ENCODE results near the gene ECE1.
"Not testable (repeated sequence)": the region's sequence is repeated elsewhere in the genome, so short reads cannot be mapped to it uniquely, and the experiment has no call there.

The ECE1 gene

DNA sequence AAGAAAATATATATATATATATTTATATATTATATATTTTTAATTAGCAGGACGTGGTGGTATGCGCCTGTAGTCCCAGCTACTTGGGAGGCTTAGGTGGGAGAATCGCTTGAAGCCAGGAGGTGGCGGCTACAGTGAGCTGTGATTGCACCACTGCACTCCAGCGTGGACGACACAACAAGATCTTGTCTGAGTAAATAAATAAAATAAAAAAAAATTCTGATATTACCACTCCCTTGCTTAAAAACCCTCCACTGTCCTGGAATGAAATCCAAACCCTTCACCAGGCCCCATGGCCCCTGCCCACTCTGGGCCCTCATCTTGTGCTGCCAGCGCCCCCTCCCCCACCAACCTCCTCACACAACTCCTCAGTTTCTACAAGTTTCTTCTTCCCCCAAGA lies 1.7 kb upstream of the ECE1 start:
- DNase-seq (ENCODE audit: low spot score) = no peak

GRCh38 chr1:21291184-21291583 lies 921 bp upstream of the ECE1 start:
- no peak for DNase-seq (ENCODE audit: low spot score)

DNA sequence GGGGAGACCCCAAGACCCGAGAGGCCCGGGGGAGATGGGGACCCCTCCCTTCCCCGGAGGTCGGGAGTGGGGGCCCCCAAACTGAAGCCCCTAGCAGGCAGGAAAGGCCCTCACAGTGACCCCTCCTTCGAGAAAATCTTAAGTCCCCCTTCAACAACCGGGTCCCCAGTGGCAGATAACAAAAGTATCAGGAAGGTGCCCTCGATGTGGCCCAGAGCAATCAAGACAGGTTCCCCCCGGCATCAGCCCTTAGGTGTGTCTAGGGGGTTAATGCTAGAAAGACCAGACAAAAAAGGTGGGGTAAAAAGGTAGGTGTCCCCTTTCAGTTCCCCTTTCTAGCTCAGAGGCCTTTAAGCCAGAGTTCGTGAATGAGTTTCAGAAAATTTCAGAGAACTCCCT lies 282 bp upstream of the ECE1 start:
- DNase-seq (ENCODE audit: low spot score) = no peak

DNA sequence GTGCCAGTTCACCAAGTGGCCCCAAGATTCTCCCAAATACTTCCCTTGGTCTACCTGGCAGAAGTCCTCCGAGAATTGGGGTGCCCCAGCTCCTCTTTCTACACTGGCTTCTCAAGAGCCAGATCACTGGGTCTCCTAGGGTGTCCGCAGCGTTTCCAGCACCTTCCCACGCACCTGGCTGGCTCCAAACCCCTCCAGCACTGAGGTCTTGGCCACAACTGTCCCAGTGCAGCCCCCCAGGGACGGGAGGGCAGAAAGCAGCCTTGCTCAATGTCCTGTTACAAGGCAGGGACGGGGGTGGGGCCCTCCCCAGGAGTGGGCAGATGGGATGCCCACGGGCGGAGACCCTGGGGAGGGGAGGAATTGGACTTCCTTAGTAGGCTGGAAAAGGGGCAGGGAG lies 1.1 kb downstream of the ECE1 start:
- no peak for DNase-seq (ENCODE audit: low spot score)

GRCh38 chr1:21287905-21288514 lies 2.3 kb downstream of the ECE1 start:
- DNase-seq (ENCODE audit: low spot score) = no peak

GRCh38 chr1:21285386-21285785 lies 4.9 kb downstream of the ECE1 start:
- DNase-seq (ENCODE audit: low spot score) = not testable (repeated sequence)

DNA sequence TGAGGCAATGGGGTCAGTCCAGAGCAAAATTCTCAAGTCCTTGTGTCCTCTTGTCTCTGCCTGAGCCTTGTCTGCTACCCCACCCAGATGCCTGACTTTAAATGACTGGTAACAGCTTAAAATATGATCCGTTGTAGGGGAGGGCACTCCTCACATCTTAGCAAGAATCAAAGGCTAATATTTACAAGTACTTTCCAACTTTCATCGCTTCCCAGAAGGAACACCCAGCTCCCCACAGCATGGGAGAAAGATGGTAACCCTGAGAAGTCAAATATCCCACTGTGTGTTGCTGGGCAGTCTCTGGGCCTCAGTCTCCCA lies 5.2 kb downstream of the ECE1 start:
- no peak for DNase-seq (ENCODE audit: low spot score)

- DNase-seq (ENCODE audit: low spot score) = no peak
Measured at GRCh38 chr1:21284206-21285054, 5.8 kb downstream of the ECE1 start.

GRCh38 chr1:21283524-21283923 lies 6.7 kb downstream of the ECE1 start:
- DNase-seq (ENCODE audit: low spot score) = no peak

GRCh38 chr1:21282020-21282419 lies 8.2 kb downstream of the ECE1 start:
- DNase-seq (ENCODE audit: low spot score) = not testable (repeated sequence)

- DNase-seq (ENCODE audit: low spot score) = no peak
Measured at GRCh38 chr1:21280482-21280881, 9.8 kb downstream of the ECE1 start.

GRCh38 chr1:21280011-21280471 lies 10.2 kb downstream of the ECE1 start:
- no peak for DNase-seq (ENCODE audit: low spot score)

DNA sequence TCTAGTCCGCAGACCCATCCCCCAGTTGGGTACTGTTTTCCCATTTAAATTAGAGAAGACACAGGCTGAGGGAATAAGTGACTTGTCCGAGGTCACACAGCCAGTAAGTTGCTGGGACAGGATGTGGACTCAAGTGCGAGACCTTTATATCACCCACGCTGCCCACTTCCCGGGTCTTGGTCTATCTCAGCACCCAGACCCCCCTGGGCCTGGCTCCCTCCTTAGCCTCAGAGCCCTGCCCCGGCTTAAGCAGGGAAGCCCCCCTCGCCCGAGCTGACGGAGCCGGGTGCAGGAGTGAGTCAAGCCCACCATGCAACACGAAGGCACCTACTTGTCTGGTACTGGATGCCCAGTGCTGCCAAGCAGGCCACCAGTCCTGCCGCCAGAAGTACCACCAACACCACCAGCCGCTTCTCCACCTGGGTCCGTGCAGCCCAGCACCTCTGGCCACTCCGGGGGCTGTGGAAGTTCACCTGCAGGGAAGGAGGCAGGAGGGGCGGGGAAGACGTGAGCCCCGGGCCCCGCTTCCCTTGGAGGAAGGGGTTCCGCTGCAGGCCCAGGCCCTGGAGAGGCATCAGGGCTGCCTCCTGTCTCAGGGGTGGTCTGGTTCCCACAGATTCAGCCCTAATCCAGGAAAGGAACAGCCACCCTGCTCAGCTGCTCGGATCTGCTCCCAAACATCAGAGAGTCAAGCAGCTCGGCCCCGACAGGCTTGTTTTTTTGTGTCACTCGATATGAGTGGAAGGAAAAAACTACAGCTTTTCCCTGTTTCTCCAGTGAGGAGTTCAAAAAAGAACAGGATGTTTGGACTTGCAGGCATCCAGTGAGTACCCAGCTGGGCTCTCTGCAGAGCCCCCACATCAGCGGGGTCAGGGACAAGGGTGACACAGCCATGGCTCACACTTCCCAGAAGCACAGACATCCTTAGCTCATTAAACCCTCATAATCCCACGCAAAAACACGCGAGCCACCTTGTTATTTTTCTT lies 11.1 kb downstream of the ECE1 start:
- DNase-seq (ENCODE audit: low spot score) = no peak

DNA sequence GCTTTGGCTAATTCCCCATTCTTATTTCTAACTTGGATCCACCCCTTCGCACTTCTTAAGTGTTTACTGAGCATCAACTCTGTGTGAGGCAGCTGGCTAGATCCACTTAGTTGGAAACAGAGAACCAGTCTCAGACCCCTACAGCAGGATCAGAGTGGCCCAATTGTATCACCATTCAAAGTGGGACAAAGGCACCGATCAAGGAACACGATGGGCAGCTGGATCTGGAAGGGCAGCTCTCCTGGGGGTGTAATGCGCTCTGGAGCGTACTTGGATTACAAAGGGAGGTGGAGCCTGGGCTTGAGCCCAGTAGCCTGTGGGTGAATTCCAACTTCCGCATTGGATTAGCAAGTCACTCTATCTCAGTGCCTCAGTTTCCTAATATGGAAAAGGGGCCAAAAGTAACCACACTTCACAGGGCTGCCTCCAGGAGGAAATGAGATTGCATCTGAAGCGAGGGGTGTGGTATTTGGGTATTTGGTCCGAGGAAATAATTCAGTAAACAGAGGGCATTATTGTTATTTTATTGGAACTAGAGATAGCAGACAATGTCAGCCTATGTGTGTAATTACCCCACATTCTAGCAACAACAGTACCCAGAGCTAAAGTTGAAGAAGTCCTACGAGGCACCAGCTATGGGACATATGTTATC lies 11.9 kb downstream of the ECE1 start:
- DNase-seq (ENCODE audit: low spot score) = no peak

DNA sequence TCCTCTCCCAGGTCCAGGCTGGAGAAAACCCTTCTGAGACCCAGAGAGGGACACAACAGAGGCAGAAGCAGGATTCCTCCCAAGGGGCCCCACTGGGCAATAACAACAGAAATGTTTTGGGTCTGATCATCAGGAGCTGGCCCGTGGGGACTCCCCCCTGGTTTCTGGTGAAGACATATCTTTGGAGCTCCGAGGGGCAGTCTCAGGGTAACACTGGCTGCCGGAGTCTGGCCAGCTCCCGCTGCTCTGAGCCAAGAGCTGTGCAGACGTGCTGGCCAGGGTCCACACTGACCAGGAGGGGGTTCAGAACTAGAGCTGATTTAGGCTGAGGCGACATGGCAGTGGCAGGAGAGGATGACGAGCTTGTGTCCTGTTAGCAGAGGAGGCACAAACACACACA lies 13.1 kb downstream of the ECE1 start:
- DNase-seq (ENCODE audit: low spot score) = no peak

- no peak for DNase-seq (ENCODE audit: low spot score)
Measured at GRCh38 chr1:21272540-21272939, 17.7 kb downstream of the ECE1 start.

DNA sequence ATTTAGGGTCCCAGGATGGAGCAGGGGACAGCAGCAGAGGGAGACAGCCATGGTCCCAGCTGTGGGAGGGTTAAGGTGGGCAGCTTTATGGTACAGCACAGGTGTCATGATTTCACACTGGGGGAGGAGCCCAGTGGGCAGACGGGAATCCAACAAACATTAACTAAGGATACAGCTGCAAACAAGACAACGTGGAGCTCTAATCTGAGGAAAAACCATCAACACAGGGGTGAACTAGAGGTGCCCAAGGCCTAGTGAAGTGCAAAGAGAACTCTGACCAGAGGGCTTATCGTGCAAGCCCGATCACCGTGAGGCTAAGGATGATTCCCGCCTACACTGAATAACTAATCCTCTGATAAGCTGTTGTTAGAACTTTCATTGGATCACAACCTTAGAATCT lies 18.7 kb downstream of the ECE1 start:
- no peak for DNase-seq (ENCODE audit: low spot score)

GRCh38 chr1:21270086-21270689 lies 20.1 kb downstream of the ECE1 start:
- peak; percentile 46 for DNase-seq (ENCODE audit: low spot score)

GRCh38 chr1:21269461-21270085 lies 20.7 kb downstream of the ECE1 start:
- DNase-seq (ENCODE audit: low spot score) = no peak

DNA sequence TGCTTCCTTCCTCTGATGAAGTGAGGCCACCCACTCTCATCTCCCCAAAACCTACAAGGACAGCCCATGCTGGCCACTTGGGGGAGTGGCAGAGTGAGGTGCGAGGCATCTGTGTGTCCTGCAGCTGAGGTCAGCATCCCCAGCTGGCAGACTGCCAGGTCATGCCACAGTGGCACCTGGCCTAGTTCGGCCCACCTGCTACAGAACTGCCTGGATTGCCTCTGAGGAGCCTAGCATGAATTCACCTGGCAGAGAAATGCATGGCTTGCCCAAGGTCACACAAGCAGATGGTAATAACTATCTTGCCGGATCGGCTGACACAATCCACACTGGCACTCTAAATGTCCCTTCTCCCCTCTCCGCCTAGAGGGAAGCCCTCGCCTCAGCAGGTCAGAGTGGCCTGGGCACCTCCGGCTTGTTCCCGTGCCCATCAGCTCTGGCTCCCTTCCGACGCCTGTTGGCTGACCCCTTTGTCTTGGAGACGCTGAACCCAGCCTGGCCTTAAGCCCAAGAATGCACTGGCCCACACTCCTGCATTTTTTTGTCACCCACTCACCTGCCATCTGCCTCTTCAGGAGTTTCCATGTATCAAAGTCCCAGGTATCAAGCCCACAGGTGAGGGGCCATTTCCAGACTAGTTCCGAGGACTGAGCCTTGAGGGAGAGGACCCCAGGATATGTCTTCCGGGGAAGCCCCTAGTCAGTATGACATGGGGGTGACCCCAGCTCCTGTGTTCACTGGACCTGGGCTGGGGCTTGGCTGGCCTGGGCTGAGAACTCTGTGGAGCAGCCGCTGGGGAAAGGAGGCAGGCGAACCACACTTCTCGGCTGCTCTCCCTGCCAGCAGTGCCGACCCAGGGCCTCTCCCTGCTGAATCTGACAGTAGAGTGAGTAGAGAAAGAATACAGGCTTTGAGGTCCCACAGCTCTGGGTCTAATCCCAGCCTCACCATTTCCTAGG lies 21.7 kb downstream of the ECE1 start:
- no peak for DNase-seq (ENCODE audit: low spot score)
